ENCODE results near the gene SAMSN1. TPM values are rescaled to one million over a fixed set of nuclear protein-coding genes. Genes with fewer than 3 reads are reported as not detected.

The SAMSN1 gene
- total and polyA plus RNA-seq, 9 of the 15 experiments (the other 6 are each of a cell fraction or from before 2014, with no cell fraction given): 101 to 223 (median 159) TPM

DNA sequence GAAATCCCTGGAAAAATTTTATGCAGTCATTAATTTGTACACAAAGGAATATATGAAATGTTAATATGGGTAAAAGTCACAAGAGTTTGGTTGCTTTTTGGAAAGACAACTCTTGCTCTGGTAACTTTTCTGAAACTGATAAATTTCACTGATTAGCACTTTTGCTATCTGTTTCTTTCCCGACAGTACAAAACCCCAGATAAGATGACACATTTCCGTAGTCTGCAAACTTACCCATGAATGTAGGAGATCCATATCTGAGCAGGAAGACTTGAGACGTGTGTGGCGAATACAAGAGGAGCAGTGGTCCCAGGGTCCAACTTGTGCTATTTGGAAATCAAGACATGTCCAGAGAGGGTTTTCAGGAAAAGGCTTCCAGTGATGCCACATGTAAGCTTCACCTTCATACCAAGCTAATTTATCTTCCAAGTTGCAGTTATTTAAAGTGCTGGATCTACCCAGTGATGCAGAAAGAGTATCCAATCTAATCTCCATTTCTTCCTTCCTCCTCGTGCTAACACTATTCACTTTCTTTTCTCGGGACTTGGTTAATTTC lies 35.9 kb upstream of the SAMSN1 start (continued):
- TF ChIP-seq, protein P1, sequence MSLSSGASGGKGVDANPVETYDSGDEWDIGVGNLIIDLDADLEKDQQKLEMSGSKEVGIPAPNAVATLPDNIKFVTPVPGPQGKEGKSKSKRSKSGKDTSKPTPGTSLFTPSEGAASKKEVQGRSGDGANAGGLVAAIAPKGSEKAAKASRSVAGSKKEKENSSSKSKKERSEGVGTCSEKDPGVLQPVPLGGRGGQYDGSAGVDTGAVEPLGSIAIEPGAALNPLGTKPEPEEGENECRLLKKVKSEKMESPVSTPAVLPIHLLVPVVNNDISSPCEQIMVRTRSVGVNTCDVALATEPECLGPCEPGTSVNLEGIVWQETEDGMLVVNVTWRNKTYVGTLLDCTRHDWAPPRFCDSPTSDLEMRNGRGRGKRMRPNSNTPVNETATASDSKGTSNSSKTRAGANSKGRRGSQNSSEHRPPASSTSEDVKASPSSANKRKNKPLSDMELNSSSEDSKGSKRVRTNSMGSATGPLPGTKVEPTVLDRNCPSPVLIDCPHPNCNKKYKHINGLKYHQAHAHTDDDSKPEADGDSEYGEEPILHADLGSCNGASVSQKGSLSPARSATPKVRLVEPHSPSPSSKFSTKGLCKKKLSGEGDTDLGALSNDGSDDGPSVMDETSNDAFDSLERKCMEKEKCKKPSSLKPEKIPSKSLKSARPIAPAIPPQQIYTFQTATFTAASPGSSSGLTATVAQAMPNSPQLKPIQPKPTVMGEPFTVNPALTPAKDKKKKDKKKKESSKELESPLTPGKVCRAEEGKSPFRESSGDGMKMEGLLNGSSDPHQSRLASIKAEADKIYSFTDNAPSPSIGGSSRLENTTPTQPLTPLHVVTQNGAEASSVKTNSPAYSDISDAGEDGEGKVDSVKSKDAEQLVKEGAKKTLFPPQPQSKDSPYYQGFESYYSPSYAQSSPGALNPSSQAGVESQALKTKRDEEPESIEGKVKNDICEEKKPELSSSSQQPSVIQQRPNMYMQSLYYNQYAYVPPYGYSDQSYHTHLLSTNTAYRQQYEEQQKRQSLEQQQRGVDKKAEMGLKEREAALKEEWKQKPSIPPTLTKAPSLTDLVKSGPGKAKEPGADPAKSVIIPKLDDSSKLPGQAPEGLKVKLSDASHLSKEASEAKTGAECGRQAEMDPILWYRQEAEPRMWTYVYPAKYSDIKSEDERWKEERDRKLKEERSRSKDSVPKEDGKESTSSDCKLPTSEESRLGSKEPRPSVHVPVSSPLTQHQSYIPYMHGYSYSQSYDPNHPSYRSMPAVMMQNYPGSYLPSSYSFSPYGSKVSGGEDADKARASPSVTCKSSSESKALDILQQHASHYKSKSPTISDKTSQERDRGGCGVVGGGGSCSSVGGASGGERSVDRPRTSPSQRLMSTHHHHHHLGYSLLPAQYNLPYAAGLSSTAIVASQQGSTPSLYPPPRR (CRISPR knock-in tag; IDR thresholded peaks at IDR 0.05; ENCODE audit: borderline replicate concordance): no peak
- TF ChIP-seq NONO (IDR thresholded peaks at IDR 0.05; ENCODE audit: low read depth in 2 of 2, low read length in 1 of 2) (no peak), ZNF766 (CRISPR knock-in tag; conservative IDR thresholded peaks at IDR 0.05) (peak; percentile 52; the same call in 1 of the 2 replicates), PHF8 (IDR thresholded peaks at IDR 0.05; ENCODE audit: borderline replicate concordance, low read length) (no peak; the same call in 1 of the 2 replicates), NFE2 (IDR thresholded peaks at IDR 0.05; ENCODE audit: low read depth) (peak; percentile 19; the same call in 1 of the 2 replicates), MAFK (IDR thresholded peaks at IDR 0.05; ENCODE audit: low read length) (no peak), TOE1 (IDR thresholded peaks at IDR 0.05; ENCODE audit: borderline replicate concordance) (0 out of 2 replicates have a peak, but pooled peaks have one; percentile 15), TOE1 (CRISPR knock-in tag; IDR thresholded peaks at IDR 0.05; ENCODE audit: borderline replicate concordance, low read depth) (no peak), SIX5 (IDR thresholded peaks at IDR 0.05; ENCODE audit: borderline replicate concordance in 1 of 2, insufficient read depth in 1 of 2, low read depth in 1 of 2, low read length in 2 of 2) (no peak), FOXJ3 (CRISPR knock-in tag; IDR thresholded peaks at IDR 0.05) (no peak), HMG20B (CRISPR knock-in tag; IDR thresholded peaks at IDR 0.05) (no peak), ZFP30 (CRISPR knock-in tag; IDR thresholded peaks at IDR 0.05; ENCODE audit: borderline replicate concordance) (no peak), BACH1 (tag; IDR thresholded peaks at IDR 0.05) (peak; percentile 25; the same call in 1 of the 2 replicates), ATF1 (CRISPR knock-in tag; IDR thresholded peaks at IDR 0.05) (no peak), ATF1 (tag; IDR thresholded peaks at IDR 0.05) (peak; percentile 71), KDM5B (IDR thresholded peaks at IDR 0.05; ENCODE audit: insufficient replicate concordance, low read depth, low read length) (peak; percentile 47)
- TF ChIP-seq, protein P2, sequence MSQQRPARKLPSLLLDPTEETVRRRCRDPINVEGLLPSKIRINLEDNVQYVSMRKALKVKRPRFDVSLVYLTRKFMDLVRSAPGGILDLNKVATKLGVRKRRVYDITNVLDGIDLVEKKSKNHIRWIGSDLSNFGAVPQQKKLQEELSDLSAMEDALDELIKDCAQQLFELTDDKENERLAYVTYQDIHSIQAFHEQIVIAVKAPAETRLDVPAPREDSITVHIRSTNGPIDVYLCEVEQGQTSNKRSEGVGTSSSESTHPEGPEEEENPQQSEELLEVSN (IDR thresholded peaks at IDR 0.05; ENCODE audit: borderline replicate concordance in 1 of 2, extremely low read depth in 1 of 2, insufficient read depth in 1 of 2, insufficient read length in 1 of 2, low read depth in 1 of 2, low read length in 1 of 2, poor library complexity in 1 of 2, severe bottlenecking in 1 of 2): no peak
- TF ChIP-seq, protein P3, sequence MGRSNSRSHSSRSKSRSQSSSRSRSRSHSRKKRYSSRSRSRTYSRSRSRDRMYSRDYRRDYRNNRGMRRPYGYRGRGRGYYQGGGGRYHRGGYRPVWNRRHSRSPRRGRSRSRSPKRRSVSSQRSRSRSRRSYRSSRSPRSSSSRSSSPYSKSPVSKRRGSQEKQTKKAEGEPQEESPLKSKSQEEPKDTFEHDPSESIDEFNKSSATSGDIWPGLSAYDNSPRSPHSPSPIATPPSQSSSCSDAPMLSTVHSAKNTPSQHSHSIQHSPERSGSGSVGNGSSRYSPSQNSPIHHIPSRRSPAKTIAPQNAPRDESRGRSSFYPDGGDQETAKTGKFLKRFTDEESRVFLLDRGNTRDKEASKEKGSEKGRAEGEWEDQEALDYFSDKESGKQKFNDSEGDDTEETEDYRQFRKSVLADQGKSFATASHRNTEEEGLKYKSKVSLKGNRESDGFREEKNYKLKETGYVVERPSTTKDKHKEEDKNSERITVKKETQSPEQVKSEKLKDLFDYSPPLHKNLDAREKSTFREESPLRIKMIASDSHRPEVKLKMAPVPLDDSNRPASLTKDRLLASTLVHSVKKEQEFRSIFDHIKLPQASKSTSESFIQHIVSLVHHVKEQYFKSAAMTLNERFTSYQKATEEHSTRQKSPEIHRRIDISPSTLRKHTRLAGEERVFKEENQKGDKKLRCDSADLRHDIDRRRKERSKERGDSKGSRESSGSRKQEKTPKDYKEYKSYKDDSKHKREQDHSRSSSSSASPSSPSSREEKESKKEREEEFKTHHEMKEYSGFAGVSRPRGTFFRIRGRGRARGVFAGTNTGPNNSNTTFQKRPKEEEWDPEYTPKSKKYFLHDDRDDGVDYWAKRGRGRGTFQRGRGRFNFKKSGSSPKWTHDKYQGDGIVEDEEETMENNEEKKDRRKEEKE (IDR thresholded peaks at IDR 0.05; ENCODE audit: borderline replicate concordance in 1 of 2, control insufficient read depth in 1 of 2, low read depth in 2 of 2, low read length in 1 of 2): no peak

Measured in K562 (cell line).